ENCODE results near the gene BTBD2.

GRCh38 chr19:1957562-1958248 lies 57.8 kb downstream of the BTBD2 start:
- TF ChIP-seq CTCF (conservative IDR thresholded peaks at IDR 0.05): no peak
- no peak for TF ChIP-seq EZH2 (IDR thresholded peaks at IDR 0.05; ENCODE audit: low read depth)
